HG03103 (cell line): ENCODE measurements around the gene ISG20L2.

ENCODE experiments used
- ATAC-seq: cut with Tn5 transposase; IDR thresholded peaks from one replicate; pipeline ENCODE4 v1.9.1; 2021; ENCODE audit warnings: low read depth; ENCODE audit not compliant: unreplicated experiment

The ISG20L2 gene

DNA sequence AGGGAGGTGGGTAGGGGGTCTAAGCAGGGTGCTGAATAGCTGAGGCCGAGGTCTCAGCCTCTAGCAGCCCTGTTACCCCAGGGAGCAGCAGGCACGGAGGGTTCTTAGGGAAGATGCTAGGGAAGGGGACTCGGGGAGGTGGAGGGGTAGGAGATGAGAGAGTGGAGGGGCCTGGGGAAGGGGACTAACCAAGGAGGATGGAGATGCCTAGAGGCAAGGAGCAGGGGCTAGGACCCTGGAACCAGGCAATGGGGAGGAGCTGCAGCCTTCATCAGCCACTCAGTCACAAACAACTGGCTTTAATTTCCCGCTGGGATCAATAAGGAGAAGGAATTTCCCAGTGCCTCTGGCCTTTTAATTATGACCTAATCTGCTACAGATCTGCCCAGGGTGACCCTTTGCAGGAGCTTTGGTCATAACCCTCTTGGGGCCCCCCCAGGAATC, 20.3 kb downstream of the ISG20L2 start:
- ATAC-seq: no peak

DNA sequence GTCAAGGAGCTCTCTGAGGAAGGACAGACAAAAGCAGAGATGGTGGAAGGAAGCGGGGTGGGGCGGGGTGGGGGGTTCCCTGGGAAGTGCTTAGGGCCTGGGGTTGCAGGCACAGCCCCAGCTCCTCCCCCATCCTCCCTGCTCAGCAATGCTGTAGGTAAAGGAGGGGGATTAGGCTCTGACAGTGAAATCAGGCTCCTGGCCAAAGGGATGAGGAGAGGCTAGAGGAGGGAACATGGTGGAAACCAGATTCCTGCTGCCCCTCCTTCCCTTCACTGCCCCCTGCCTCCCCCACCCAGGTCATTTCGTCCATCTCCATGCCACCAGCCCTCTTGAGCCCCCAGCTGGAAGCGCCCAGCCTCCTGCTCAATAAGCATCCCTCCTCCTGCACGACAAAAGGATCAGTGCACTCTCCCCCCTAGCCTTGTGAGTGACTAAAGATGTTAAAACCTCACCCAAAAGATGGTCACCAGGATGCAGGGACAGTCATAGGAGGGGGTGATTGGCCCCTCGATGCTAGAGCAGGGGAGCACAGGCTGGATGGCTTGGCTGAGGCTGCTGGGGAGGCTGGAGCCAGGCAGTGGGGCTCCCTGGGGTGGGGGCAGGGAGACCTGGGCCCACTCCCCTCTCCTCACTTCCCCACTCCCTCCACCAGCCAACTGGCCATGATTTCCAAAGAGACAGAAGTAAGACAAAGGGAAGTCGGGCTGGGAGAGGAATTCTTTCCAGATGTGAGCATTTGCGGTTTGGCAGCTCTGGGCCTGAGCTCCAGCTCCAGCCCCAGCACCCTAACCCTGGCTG, 20.9 kb downstream of the ISG20L2 start:
- ATAC-seq: no peak

DNA sequence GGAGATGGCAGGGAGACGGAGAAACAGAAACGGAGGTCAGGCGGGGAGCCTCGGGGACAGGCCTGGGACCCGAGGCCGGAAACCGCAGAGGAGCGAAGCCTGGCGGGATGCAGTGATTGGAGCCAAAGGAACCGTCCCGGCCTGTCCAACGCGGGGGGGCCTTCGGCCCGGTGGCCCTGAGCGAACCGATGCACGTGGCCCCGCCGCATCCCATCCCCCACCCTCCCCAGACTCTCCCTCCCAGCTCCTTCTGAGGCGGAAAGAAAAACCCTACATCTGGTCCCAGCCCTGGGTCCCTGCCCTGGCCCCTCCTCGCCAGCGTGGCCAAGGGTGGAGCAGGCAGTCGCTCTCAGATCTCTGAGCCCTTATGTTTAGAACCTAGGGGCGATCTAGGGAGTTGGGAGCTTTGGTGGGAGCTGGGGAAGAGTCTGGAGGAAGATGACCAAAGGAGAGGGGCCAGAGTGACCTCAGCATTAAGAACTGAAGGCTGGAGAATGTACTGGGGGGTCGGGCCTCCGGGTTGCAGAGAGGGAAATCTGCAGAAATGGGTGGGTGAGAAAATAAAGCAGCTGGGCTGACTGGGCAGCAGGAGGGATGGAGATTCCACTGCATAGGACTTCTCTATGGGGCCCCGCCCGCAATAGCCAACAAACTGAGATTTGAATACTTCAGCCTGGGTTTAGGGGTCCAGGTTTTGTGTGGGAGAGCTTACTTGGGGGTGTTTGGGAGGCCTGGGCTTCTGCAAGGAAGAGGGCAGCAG, 21.7 kb downstream of the ISG20L2 start:
- ATAC-seq: no peak

- ATAC-seq: no peak
Observed at GRCh38 chr1:156705918-156706656, 22.5 kb downstream of the ISG20L2 start.

DNA sequence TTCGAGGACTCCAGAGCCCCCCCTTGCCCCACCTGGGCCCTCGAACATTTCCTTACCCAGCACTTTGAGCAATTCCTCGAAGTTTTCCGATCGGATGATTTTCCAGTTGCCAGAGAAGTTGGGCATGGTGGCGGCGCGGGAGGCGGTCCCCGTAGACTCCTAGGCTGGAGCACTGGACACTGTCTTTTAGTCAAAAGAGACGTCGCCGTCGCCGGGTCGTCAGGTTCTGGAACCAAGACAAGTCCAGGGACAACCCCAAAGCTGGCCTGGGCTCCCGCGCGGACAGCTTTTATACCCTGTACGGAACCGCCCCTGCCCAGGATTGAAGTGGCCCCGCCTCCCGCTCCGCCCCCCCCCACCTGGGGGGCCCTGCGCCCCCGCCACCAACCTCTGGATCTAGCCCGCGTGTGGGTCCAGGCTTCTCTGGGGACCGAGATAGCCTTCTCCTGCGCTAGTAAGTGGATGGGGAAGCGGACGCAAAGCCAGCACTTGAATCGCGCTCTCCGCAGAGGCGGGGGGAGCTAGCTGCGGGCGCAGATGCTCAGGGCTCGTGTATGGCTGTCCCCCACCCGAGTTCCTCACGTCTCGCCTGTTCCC, 23.1 kb downstream of the ISG20L2 start, which contains the start of gene CRABP2:
CRABP2 (minus strand) TSS at position 263 of the 597 bp plus-strand sequence; CDS start at position 126, 137 bp downstream.
- no peak for ATAC-seq

DNA sequence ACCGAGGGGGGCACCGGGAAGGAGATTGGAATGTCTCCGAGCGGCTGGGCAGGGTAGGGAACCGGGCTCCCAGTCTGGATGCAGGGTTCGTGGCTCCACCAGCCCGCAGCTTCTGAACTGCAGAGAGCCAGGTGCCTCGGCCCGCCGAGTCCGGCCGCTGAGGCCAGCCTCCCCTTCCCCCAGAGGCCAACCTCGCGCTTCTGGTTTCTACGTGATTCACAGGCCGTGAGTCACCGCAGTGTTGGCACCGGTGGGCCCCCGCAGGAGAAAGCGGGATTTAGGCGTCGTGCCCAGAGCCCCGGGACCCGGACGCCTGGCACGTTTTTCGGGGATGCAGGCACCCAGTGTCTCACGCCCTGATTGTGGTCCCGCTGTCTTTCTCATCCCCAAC, 23.6 kb downstream of the ISG20L2 start:
- no peak for ATAC-seq

- ATAC-seq: no peak
Observed at GRCh38 chr1:156704166-156704711, 24.3 kb downstream of the ISG20L2 start.

DNA sequence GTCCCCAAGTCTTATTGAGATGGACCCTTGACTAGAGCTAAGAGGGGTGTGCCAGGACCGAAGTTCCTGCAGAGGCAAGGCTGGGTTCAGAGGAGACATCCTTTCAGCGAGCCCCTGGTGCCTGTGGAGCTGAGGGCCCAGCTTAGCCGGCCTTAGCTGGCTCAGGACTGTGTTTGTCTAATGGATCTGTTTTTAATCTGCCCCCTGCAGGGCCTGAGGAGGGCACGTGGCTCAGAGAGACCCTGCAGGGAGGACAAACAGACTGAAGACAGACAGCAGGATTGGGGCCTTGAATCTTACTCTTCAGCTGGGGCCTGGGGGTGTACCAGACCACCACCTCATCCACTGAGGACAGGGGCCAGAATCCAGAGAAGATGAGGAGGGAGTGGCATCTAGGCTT, 24.8 kb downstream of the ISG20L2 start:
- ATAC-seq: no peak

DNA sequence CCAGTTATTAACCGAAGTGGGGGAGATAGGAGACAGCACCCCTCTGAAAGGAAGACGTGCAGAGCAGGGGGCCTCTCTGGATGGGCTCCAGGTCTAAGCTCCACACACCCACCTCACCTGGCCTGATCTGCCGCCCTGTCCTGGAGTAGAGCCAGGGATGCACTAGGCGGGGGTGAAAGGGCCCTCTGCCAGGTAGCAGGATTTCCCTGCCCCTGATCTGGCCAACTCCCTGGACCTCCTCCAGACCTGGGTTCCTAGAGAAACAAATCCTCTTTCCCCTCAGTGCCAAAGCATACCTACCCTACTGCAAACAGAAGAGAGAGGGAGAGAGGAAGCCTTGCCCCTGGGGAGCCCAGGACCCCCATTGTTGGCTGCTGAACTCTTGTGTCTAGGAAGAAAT, 25.2 kb downstream of the ISG20L2 start:
- no peak for ATAC-seq

DNA sequence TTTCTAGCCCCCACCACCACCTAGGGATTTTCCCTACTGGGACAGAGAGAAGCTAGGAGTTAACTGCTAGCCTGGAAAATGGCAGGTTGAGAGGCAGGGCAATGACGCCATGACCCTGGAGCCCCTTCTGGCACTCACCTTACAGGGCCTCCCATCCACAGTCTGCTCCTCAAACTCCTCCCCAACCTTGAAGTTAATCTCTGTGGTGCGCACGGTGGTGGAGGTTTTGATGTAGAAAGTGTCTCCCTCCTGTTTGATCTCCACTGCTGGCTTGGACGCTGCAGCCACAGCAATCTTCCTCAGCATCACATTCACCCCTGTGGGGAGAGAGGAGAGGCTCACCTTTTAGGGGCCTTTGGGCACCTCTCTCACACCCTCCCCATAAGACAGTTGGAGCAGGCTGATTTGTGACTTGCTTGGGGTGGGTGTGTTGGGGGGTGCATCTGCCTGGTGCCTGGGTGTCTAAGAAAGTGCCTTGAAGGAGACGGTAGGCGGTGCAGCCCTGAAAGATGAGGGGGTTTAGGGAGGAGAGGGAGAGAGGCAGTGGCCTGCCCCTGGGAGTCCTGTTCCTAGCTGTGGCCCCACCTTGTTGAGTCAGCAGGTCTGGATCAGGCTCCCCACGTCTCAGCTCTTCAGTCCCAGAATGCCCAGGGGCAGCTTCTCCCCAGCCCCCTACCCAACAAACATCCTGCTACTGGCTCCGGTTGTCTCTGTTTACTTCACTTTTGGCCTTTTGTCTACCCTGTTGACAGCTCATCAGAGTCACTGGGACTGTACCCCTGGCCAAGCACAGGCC, 27.6 kb downstream of the ISG20L2 start:
- ATAC-seq: no peak

- no peak for ATAC-seq
Observed at GRCh38 chr1:156698995-156699394, 29.6 kb downstream of the ISG20L2 start.

GRCh38 chr1:156697481-156697880, 31.1 kb downstream of the ISG20L2 start:
- ATAC-seq: no peak

DNA sequence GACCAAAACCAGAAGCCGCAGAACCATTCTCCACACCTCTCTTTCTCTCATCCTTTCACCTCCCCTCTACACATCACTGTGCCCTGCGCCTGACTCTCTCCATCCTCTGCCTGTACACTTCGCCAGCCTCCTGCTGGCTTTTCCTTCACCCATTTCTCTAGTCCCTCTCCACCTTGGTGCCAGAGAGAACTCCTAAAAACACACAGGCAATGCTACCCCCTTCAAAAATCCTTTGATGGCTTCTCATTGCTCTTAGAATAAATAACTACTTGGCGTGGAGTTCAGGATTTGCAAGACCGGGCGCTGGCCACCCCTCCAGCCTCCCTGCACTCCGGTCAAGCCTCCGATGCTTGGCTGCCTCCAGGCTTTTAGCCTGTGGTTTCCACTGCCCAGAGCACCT, 31.8 kb downstream of the ISG20L2 start:
- no peak for ATAC-seq

DNA sequence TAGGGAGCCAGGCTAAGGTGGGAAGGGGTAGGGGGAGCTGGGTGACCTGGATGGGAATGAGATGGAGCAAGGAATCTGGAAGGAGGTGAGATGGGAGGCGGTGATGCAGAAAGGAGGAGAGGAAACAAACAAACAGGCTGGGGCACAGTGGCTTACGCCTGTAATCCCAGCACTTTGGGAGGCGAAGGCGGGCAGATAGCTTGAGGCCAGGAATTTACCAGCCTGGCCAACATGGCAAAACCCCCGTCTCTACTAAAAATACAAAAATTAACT, 33.9 kb downstream of the ISG20L2 start:
- ATAC-seq: no peak

DNA sequence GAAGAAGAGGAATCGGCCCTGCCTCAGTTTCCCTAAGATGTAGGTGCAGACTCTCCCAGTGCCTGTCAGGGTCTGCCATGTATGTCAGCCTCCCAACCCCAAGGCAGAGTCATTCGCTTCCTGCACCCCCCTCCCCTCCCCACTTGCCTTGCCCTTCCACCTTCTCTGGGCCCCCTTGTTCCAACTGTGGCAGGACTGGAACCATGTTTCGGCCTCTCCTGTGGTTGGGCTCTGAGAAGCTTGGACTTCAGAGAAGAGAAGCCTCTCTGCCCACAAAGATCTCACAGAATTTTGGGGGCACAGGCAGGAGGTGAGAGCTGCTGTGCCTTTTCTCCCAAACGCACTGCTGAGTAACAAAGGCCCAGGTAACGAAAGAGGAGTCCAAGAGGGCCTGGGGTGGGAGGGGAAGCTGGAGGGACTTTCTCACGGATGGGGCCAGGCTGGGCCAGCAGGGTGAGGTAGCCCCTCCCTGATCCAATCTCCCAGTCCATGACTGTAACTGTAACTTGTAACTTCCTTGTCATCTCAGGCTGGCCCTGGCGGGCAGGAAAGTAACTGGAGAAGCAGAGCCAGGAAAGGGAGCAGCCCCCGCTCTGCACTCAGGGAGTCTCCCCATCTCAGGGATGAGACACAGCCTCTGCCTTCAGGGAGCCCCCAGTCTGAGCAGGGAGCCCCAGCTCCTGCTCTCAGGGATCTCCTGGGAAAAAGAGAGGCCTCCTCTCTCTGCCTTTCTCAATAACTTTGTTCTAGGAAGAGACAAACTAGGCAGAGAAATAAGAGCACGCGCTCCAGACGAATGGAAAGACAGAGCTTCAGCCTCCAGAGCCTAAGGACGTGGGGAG, 34.5 kb downstream of the ISG20L2 start:
- no peak for ATAC-seq

GRCh38 chr1:156692925-156693847, 35.4 kb downstream of the ISG20L2 start:
- no peak for ATAC-seq

DNA sequence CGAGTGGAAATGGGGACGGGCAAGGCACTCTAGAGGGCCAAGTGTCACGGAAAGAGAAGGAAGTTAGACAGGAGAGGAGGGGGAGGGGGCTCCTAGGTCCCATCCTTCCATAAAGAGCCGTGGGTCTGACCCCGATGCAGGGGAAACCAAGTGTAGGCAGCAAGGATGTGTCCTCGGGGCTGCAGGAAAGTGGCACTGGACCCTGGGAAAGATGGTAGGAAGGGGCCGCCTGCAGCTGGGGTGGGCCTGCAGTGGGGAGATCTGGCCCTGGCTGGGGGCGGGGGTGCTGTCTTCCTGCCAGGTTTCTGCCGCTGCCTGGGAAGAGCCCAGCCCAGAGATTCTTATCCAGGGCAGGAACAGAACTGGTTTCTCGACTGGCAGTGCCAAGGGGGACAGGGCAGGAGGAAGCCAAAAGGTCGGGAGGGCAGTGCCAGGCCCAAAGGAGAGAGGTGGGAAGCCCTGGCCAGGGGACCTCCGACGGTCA, 36.1 kb downstream of the ISG20L2 start:
- ATAC-seq: no peak
